K562 (cell line): Measurements from ENCODE around the gene CHGA.

Source experiments
- CEBPG ChIP-seq, 3 experiments: fragments of 200-800 bp in 1 of 3; sonication (Bioruptor generic) in 1 of 3; sonication (generic) in 1 of 3; formaldehyde crosslinking in 1 of 3; IDR thresholded peaks in 2 of 3; conservative IDR thresholded peaks in 1 of 3; 2 replicates each; pipeline versions ENCODE4 v1.6.1 to v1.8.0; 2016 to 2022; ENCODE audit warnings: missing compliant biosample characterization in 2 of 3, missing genetic modification characterization in 2 of 3, mild to moderate bottlenecking in 1 of 3, missing genetic modification reagents in 1 of 3
- CTCF ChIP-seq, 3 experiments: IDR thresholded peaks in 2 of 3; conservative IDR thresholded peaks in 1 of 3; 2 replicates each; pipeline ENCODE4 v1.5.1; 2011 to 2012; ENCODE audit warnings: low read length in 3 of 3, mild to moderate bottlenecking in 3 of 3, control low read depth in 2 of 3, improper control_type of control experiment in 1 of 3, inconsistent platforms in 1 of 3, low read depth in 1 of 3, mixed read lengths in 1 of 3, moderate library complexity in 1 of 3; ENCODE audit not compliant: insufficient read depth in 2 of 3
- E4F1 ChIP-seq: fragments of 250-450 bp; sonication (Bioruptor Pico); IDR thresholded peaks from 2 replicates; pipeline ENCODE4 v1.5.0; 2021; ENCODE audit warnings: mild to moderate bottlenecking, borderline replicate concordance
- JUND ChIP-seq, 2 experiments: IDR thresholded peaks; 2 replicates in 1 of 2; 3 replicates in 1 of 2; pipeline ENCODE4 v1.6.1; 2011; ENCODE audit warnings: borderline replicate concordance in 2 of 2, low read depth in 2 of 2, low read length in 2 of 2, improper control_type of control experiment in 1 of 2, missing biosample characterization in 1 of 2, missing genetic modification characterization in 1 of 2, missing genetic modification reagents in 1 of 2
- MCM3 ChIP-seq: fragments of 450-650 bp; IDR thresholded peaks from 2 replicates; pipeline ENCODE4 v1.6.1; 2016
- POLR2AphosphoS5 ChIP-seq: IDR thresholded peaks from 2 replicates; pipeline ENCODE4 v1.6.1; 2011; ENCODE audit warnings: mild to moderate bottlenecking, low read depth, low read length, moderate library complexity; ENCODE audit not compliant: control insufficient read depth, insufficient read depth
- PTBP1 ChIP-seq: fragments of 200-400 bp; formaldehyde crosslinking; IDR thresholded peaks from 2 replicates; pipeline ENCODE4 v1.6.1; 2017; ENCODE audit warnings: low read depth, low read length
- REST ChIP-seq, 2 experiments: fragments of 450-650 bp; formaldehyde crosslinking in 1 of 2; IDR thresholded peaks; 2 replicates each; pipeline versions ENCODE4 v1.4.0 to v1.6.1; 2014 to 2020; ENCODE audit warnings: mild to moderate bottlenecking in 2 of 2, borderline replicate concordance in 1 of 2, low read depth in 1 of 2
- SIN3A ChIP-seq, 2 experiments: fragments of 150-350 bp in 1 of 2; IDR thresholded peaks; 2 replicates each; pipeline ENCODE4 v1.6.1; 2011 to 2016; ENCODE audit warnings: borderline replicate concordance in 2 of 2, low read depth in 2 of 2, low read length in 2 of 2, mild to moderate bottlenecking in 2 of 2, moderate library complexity in 2 of 2; ENCODE audit not compliant: control insufficient read depth in 1 of 2
- TARDBP ChIP-seq: fragments of 450-650 bp; IDR thresholded peaks from 2 replicates; pipeline ENCODE4 v1.6.1; 2016

- TF ChIP-seq CTCF (IDR thresholded peaks at IDR 0.05 in 2 of 3, conservative IDR thresholded peaks at IDR 0.05 in 1 of 3; ENCODE audit: insufficient read depth in 2 of 3, low read depth in 1 of 3, low read length in 3 of 3) (no peak), MCM3 (no peak), TARDBP (no peak), E4F1 (CRISPR knock-in tag) (no peak), SIN3A (IDR thresholded peaks at IDR 0.05; ENCODE audit: borderline replicate concordance in 2 of 2, control insufficient read depth in 1 of 2, low read depth in 2 of 2, low read length in 2 of 2) (no peak), REST (IDR thresholded peaks at IDR 0.05; ENCODE audit: borderline replicate concordance) (no peak), REST (CRISPR knock-in tag; IDR thresholded peaks at IDR 0.05; ENCODE audit: low read depth) (no peak), PTBP1 (no peak), JUND (IDR thresholded peaks at IDR 0.05; ENCODE audit: borderline replicate concordance, low read depth, low read length) (no peak), JUND (tag; IDR thresholded peaks at IDR 0.05; ENCODE audit: borderline replicate concordance, low read depth, low read length) (no peak), CEBPG (CRISPR knock-in tag; IDR thresholded peaks at IDR 0.05) (no peak), CEBPG (tag; conservative IDR thresholded peaks at IDR 0.05 in 1 of 2, IDR thresholded peaks at IDR 0.05 in 1 of 2) (no peak), POLR2AphosphoS5 (no peak)
These were observed 28.3 kb downstream of the CHGA start for GRCh38 chr14:92951261-92951660.
